ENCODE measurements around the gene ATP13A2. TPM values are rescaled to one million over a fixed set of nuclear protein-coding genes. Genes with fewer than 3 reads are reported as not detected.

ATP13A2 gene
- total and polyA plus RNA-seq, 7 donors, result 13.9 to 30.6 (median 22.6) TPM

DNA sequence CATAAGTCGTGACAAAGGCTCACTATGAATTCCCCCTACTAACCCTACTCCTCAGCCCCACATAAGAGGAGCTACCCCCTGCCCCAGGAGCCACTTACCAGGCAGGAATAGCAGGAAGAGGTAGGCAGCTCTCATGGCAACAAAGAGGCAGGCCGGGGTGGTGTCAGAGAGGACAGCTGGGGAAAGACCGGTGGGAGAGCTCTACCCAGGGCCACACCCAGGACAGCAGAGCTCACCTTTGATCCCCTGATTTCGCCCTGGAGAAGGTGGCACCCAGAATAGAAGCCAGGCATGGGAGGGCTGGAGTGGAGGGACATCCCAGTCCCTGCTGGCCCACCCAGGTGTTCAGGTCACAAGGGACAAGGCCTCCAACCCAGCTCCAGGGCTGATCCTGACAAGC is 33.6 kb downstream of the ATP13A2 start:
- peaks cover 0 to 16% (median 10%) of the 10 kb centered on the region in 3 donors for H3K27me3 ChIP-seq (ENCODE audit: insufficient read depth in 3 of 3, low read length in 2 of 3)
- no peaks in the 10 kb centered on the region for H3K9me3 ChIP-seq
- no peaks in the 10 kb centered on the region for H3K4me1 ChIP-seq
- no peak overlapping the region for H3K27ac ChIP-seq
- intact Hi-C loops (cut with DNase I), result no loop called here
- no peaks in the 10 kb centered on the region for H3K36me3 ChIP-seq (ENCODE audit: insufficient read depth in 1 of 2, low read depth in 1 of 2)
- DNase-seq (no peak), ATAC-seq (no peak)
- no peak overlapping the region for H3K4me3 ChIP-seq
- TF ChIP-seq, protein P1, sequence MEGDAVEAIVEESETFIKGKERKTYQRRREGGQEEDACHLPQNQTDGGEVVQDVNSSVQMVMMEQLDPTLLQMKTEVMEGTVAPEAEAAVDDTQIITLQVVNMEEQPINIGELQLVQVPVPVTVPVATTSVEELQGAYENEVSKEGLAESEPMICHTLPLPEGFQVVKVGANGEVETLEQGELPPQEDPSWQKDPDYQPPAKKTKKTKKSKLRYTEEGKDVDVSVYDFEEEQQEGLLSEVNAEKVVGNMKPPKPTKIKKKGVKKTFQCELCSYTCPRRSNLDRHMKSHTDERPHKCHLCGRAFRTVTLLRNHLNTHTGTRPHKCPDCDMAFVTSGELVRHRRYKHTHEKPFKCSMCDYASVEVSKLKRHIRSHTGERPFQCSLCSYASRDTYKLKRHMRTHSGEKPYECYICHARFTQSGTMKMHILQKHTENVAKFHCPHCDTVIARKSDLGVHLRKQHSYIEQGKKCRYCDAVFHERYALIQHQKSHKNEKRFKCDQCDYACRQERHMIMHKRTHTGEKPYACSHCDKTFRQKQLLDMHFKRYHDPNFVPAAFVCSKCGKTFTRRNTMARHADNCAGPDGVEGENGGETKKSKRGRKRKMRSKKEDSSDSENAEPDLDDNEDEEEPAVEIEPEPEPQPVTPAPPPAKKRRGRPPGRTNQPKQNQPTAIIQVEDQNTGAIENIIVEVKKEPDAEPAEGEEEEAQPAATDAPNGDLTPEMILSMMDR (IDR thresholded peaks at IDR 0.05), result no peak
- 84 to 94% (median 87%) methylated on average over 4 of the region's 4 CpGs for WGBS, 3 donors

DNA sequence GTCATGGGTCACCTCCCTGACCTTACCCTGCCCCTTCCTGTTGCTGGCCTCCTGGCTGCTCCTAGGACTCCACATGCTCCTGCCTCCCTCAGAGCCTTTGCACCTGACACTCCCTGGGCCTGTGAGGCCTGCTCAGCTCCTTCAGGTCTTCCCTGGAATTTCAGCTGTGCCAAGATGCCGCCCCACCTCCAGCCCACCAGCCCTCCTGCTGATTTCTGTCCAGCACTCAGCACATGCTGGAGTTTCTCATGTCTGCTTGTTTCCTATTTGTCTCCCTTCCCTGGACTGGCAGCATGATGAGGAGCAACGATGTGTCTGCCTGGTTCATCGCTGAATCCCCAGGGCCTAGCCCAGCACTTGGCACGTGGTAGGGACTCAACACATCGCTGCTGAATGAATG is 34.4 kb downstream of the ATP13A2 start:
- ATAC-seq (no peak), DNase-seq (no peak)
- TF ChIP-seq, protein P1 (IDR thresholded peaks at IDR 0.05), result no peak
- WGBS, 3 donors, result 89 to 93% (median 90%) methylated on average over 5 of the region's 5 CpGs
- Histone ChIP-seq H3K9me3 (no peaks in the 10 kb centered on the region), H3K27ac (no peak overlapping the region), H3K27me3 (ENCODE audit: insufficient read depth in 3 of 3, low read length in 2 of 3) (peaks cover 0 to 15% (median 10%) of the 10 kb centered on the region in 3 donors), H3K4me1 (no peaks in the 10 kb centered on the region), H3K4me3 (no peak overlapping the region), H3K36me3 (ENCODE audit: insufficient read depth in 1 of 2, low read depth in 1 of 2) (no peaks in the 10 kb centered on the region)
- intact Hi-C loops (cut with DNase I), result no loop called here

DNA sequence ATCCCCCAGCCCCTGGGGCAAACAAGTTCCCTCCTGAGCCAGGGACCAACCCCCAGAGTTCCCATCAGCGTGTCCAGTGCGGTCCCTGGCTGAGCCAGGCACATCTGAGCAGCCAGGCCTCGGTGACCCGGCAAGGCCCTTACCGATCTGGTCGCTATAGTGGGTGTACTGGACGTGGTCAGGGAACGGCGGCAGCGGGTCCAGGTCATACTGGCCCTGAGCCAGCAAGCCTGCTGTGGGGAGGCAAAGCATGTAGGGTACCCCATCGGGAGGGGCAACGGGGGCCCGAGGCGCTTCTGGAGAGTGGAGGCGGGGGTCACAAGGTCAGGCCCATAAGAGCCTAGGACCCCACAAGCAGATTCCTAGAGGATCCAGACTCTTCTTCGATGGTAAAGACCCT is 34.8 kb downstream of the ATP13A2 start:
- Histone ChIP-seq H3K4me1 (no peaks in the 10 kb centered on the region), H3K9me3 (no peaks in the 10 kb centered on the region), H3K36me3 (ENCODE audit: insufficient read depth in 1 of 2, low read depth in 1 of 2) (no peaks in the 10 kb centered on the region), H3K27ac (no peak overlapping the region), H3K27me3 (ENCODE audit: insufficient read depth in 3 of 3, low read length in 2 of 3) (peaks cover 0 to 15% (median 10%) of the 10 kb centered on the region in 3 donors), H3K4me3 (no peak overlapping the region)
- WGBS, 3 donors, result 81 to 86% (median 85%) methylated on average over 16 of the region's 16 CpGs
- TF ChIP-seq, protein P1 (IDR thresholded peaks at IDR 0.05), result no peak
- DNase-seq, result no peak
- intact Hi-C loops (cut with DNase I), result no loop called here
- no peak for ATAC-seq

DNA sequence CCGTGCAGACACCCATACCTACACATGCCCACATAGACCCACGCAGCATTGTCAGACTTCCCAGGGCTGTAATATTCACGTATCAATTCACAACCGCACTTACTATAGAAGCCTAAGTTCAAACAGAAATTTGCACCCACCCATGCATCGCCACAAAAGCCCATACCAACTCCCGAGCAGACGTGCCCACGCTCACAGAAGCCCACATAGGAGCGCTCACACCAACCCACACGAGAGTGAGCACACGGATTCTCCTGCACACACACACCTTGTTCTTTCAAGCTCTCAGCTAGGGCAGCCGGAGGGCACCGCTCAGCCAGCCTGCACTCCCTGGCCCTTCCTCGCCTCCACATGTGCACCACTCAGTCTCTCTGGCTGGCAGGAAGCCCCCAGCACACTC is 35.9 kb downstream of the ATP13A2 start:
- H3K27me3 ChIP-seq (ENCODE audit: insufficient read depth in 3 of 3, low read length in 2 of 3), result peaks cover 0 to 10% (median 9%) of the 10 kb centered on the region in 3 donors

More for the DNA sequence above, 35.9 kb downstream of the ATP13A2 start:
- Histone ChIP-seq H3K9me3 (no peaks in the 10 kb centered on the region), H3K4me1 (no peaks in the 10 kb centered on the region), H3K27ac (no peak overlapping the region), H3K36me3 (ENCODE audit: insufficient read depth in 1 of 2, low read depth in 1 of 2) (no peaks in the 10 kb centered on the region), H3K4me3 (no peak overlapping the region)
- intact Hi-C loops (cut with DNase I), result no loop called here
- ATAC-seq, result no peak
- DNase-seq, result no peak
- TF ChIP-seq, protein P1 (IDR thresholded peaks at IDR 0.05), result no peak
- 61 to 78% (median 70%) methylated on average over 14 of the region's 14 CpGs for WGBS, 3 donors

All from psoas muscle (tissue), 8 donors.